LNCAP (cell line): ENCODE data around the gene FKBP11.

Experiments used
- CTCF ChIP-seq: fragments of 450-650 bp; IDR thresholded peaks from 2 replicates; pipeline ENCODE4 v1.5.1; 2017; ENCODE audit warnings: mild to moderate bottlenecking

The FKBP11 gene

GRCh38 chr12:48882315-48882687 lies 43.0 kb downstream of the FKBP11 start:
- TF ChIP-seq CTCF = no peak

- TF ChIP-seq CTCF = no peak
Measured at GRCh38 chr12:48881686-48882314, 43.5 kb downstream of the FKBP11 start.

GRCh38 chr12:48880647-48881046 lies 44.6 kb downstream of the FKBP11 start:
- no peak for TF ChIP-seq CTCF

GRCh38 chr12:48878548-48878947 lies 46.7 kb downstream of the FKBP11 start:
- no peak for TF ChIP-seq CTCF

GRCh38 chr12:48875944-48876515 lies 49.3 kb downstream of the FKBP11 start:
- no peak for TF ChIP-seq CTCF

GRCh38 chr12:48873096-48873495 lies 52.2 kb downstream of the FKBP11 start:
- no peak for TF ChIP-seq CTCF
